ENCODE data around the gene PGA3.
"Not testable (repeated sequence)": the region's sequence is repeated elsewhere in the genome, so short reads cannot be mapped to it uniquely, and the experiment has no call there.

The PGA3 gene

DNA sequence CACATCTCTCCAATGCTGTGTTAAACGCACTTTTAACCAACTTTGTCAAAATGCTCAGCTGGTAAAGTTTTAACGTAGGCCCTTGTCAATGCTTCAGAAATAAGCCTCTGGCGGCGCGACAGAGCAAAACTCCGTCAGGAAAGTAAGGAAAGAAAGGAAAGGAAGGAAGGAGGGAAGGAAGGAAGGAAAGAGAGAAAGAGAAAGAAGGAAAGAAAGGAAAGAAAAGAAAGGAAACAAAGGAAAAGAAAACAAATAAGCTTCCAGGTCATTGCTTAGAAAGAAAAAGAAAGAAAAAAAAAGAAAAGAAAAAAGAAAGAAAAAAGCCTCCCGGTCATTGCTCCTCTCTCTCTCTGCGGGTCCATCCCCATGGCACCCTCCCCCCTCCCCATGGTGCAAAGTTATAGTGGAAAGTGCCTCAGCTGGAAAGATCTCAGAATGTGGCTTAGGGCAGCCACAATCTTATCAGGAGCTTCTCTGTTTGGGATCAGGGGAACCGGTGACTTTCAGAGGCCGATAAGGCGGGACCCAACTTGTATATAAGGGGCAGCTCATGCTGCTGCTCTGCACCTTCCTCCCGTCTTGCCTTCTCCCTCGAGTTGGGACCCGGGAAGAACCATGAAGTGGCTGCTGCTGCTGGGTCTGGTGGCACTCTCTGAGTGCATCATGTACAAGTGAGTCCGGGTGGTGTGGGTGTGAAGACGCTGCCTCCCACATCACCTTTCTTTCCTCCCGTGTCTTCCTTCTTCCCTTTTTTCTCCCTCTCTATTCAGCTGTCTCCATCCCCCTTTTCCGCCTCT is at the start of gene PGA3:
PGA3 (plus strand) TSS at position 566 of the 797 bp plus-strand sequence; CDS start at position 616, 50 bp downstream.
- not testable (repeated sequence) for FAIRE-seq; DNase-seq (ENCODE audit: low spot score)

- no peak for FAIRE-seq
- DNase-seq (ENCODE audit: low spot score): no peak
Observed at GRCh38 chr11:61153593-61154095, 49.7 kb upstream of the PGA3 start.

DNA sequence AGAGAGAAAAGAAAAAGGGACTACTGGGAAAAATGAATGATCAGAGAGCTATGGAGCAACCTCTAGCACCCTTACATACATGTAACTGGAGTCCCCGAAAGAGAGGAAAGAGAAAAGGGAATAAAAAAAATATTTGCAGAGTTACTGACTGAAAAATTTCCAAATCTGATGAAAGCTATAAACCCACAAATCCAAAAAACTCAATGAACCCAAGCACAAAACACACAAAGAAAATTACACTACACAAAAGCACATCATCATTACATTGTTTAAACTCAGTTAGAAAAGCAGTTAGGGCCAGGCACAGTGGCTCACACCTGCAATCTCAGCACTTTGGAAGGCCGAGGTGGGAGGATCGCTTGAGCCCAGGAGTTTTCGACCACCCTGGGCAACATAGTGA is 48.8 kb upstream of the PGA3 start:
- DNase-seq (ENCODE audit: low spot score) (no peak), FAIRE-seq (no peak)

GRCh38 chr11:61155312-61155711 is 48.0 kb upstream of the PGA3 start:
- FAIRE-seq: no peak
- no peak for DNase-seq (ENCODE audit: low spot score)

DNA sequence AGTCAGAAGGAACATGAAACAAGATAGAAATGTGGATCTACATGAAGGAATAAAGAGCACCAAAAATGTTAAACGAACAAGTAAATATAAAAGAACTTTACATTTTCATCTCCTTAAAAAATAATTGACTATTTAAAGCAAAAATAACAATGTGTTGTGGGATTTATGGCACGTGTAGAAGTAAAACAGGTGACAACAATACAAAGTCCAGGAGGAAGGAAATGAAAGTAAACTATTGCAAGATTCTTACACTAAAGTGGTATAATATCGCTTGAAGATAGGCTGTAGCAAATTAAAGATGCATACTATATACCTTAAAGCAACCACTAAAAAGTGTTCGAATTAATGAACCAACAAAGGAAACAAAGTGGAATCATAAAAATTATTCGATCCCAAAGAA is 47.6 kb upstream of the PGA3 start:
- FAIRE-seq (no peak), DNase-seq (ENCODE audit: low spot score) (no peak)

- FAIRE-seq: no peak
- DNase-seq (ENCODE audit: low spot score): no peak
Observed at GRCh38 chr11:61157743-61158142, 45.6 kb upstream of the PGA3 start.

DNA sequence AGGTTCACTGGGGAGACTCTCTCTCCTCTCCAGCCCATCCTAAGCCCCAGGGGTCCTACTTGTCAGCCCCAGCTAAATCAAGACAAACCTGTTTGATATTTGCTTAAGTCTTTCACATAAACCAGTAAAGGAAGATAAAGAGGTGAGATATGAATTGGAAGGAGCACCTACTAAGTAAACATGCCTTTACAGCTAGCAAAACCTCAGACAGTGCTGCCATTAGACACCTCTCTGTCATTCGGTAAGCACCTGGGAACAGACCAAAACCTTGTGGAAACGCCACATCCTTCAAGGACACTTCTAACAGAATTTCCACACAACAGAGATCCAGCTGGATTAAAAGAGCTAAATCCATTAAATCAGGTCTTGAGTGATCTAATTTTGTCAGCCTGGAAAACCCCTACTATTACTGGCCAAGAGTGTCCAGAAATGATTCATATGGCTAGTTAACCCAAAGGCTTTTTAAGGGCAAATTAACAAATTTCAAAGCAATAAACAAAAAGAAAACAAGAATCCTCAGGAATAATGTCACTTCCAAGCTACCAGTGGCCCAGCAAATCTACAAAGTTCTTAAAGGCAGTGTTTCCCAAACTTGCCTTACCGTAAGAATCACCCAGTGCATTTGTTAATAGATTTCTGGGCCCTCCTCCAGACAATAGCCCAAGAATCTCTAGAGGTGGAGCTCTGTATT is 44.5 kb upstream of the PGA3 start:
- no peak for DNase-seq (ENCODE audit: low spot score)
- no peak for FAIRE-seq

DNA sequence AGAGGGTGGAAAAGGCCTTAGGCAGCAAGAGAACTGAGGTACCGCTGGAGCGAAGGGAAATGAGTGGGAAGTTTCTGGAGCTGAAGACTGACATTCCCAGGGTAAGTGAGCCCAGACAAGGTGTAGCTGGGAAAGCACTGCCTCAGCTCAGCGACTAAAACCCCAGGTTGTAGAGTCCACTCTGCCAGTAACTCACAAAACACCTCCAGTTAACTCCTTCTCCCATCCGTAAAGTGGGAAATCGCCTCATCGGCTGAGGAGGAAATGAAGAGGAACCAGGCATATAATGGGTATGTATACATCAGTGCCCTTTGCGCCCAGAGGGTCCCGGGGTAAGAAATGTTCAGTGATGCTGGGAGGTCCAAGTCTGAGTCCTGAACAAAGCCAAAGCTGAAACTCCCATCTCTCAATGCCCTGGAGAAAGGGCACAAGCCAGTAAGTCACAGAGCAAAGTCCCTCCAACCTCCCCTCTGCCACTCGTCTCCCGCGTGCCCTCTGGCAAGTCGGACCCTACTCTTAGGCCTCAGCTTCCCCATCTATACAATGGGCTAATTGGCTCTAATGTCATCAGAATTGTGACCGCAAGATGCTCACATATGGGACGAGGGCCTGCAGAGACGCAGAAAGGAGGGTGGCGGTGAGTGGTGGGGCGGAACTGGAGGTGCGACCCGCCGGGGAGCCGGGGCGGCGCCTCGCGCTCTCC is 42.7 kb upstream of the PGA3 start:
- FAIRE-seq: no peak
- DNase-seq (ENCODE audit: low spot score): peak; percentile 16

DNA sequence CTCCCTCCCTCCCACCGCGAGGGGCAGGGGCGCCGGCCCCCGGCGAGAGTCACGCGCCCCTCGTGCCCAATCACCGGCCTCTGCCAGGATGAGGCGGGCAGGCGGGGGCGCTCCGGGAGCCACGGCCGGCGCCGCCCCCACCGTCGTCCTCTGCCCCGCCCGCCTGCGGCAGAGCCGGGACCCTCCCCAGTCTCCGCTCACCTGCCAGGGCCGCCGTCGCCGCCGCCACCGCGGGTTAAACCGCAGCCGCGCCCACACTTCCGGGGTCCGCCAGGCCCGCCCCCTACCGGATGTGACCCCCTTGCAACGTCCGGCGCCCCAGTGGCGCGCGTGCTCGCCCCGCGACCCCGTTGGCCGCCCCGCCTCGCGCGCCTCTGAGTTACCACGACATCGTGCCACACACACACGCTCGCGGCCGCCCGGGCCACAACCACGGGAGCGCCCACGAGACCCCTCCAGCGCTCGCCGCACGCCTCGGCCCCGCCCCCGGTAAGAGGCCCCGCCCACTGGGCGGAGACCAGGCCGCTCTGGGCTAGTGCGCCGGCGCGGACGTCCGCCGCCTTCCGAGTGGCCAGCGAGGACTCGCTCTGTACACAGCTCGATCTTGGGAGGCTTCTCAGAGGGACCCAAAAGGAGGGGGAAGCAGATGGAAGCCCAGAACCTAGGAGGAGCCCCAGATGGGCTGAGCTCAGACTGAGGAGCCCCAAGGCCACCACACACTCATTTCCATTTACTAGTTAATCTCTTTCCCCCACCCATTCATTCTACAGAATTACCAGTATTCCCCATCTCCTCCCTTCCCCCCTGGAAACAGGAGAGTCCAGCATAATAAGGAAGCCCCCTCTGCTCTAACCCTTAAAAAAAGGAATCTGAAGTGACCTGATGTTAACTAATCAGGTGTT is 41.9 kb upstream of the PGA3 start, which contains the start of gene VPS37C:
VPS37C (minus strand) TSS at position 237 of the 902 bp plus-strand sequence. CDS start 22,597 bp downstream, outside the sequence.
- FAIRE-seq (no peak), DNase-seq (ENCODE audit: low spot score) (peak; percentile 97)

GRCh38 chr11:61162092-61162941 is 41.0 kb upstream of the PGA3 start:
- no peak for FAIRE-seq
- DNase-seq (ENCODE audit: low spot score): peak; percentile 26

- FAIRE-seq: no peak
- no peak for DNase-seq (ENCODE audit: low spot score)
Observed at GRCh38 chr11:61163021-61163420, 40.3 kb upstream of the PGA3 start.

DNA sequence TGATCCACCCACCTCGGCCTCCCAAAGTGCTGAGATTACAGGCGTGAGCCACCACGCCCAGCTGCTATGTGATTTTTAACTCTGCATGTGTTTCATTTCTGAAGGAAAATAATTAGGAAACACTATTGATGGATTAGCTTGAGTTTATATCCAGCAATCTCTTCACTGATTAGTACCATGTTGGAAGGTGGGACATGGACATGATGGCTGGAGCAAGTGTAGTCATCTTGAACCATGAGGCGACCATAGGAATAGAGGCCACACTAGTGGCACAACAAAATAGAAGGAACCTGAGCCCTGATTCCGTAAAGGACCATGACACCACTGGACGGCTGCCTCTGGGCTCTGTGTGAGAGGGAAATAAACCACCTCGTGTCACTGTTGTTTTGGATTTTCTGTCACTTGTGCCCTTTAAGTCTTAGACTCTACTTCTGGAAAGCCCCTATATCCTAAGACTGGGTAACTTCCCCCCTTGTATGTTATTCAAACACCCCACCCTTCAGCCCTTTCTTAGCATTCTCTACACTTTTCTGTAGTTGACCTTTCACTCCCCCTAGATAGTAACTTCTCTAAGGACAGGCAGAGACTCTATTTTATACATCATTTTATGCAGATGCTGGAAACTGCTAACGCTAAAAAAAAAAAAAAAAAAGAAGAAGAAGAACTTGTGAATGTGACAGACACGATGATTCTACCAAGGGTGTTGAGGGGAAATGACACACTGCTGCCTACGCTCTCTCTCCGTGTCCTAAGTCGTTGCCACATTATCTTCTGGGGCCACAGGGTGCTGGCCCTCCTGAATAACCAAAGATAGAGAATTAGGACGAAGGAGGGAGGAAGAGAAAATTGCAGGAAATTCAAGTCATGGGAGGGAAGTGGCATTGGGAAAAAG is 39.4 kb upstream of the PGA3 start:
- FAIRE-seq (no peak), DNase-seq (ENCODE audit: low spot score) (no peak)

GRCh38 chr11:61164606-61165424 is 38.5 kb upstream of the PGA3 start:
- FAIRE-seq: no peak
- no peak for DNase-seq (ENCODE audit: low spot score)

GRCh38 chr11:61165785-61166184 is 37.5 kb upstream of the PGA3 start:
- DNase-seq (ENCODE audit: low spot score); FAIRE-seq: not testable (repeated sequence)

GRCh38 chr11:61166331-61166730 is 37.0 kb upstream of the PGA3 start:
- DNase-seq (ENCODE audit: low spot score); FAIRE-seq: not testable (repeated sequence)

DNA sequence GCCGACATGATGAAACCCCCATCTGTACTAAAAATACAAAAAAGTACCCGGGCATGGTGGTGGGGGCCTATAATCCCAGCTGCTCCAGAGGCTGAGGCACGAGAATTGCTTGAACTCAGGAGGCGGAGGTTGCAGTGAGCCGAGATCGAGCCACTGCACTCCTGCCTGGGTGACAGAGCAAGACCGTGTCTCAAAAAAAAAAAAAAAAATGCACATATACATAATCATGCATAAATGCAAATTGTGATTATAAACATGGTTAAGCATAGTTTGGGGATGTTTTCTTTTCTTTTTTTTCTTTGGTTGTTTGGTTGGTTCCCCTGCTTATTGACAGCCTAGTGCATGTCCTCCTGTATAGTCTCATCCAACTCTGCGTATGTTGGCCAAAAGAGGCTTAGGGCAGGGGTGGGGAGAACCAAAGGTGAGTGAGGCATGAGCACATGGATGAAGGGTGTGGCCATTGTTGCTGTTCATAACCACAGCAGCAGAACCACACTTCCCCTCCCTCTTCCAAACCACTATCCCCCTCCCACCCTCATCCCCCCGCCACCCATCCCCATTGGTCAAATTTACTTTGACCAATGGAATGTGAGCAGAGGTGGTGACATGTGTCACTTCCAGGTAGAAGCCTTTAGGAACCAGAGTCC is 35.1 kb upstream of the PGA3 start:
- FAIRE-seq (no peak), DNase-seq (ENCODE audit: low spot score) (no peak)

GRCh38 chr11:61168800-61169199 is 34.5 kb upstream of the PGA3 start:
- DNase-seq (ENCODE audit: low spot score) (no peak), FAIRE-seq (no peak)
